Tibial nerve (tissue), 4 donors: Measurements from ENCODE around the gene PADI3. TPM values are rescaled to one million over a fixed set of nuclear protein-coding genes. Genes with fewer than 3 reads are reported as not detected.

ENCODE experiments used
- DNase-seq, 2 donors: peaks; one replicate each; pipeline ENCODE4 v3.0.0-alpha.2; 2019; ENCODE audit warnings: low spot score in 2 of 2
- H3K27ac ChIP-seq, 4 donors: fragments of 200-600 bp; sonication (generic) in 3 of 4; one replicate each; pipeline ENCODE4 v1.5.1; 2017 to 2019; ENCODE audit warnings: mild to moderate bottlenecking in 1 of 4
- H3K27me3 ChIP-seq, 2 donors: fragments of 200-600 bp; sonication (generic) in 1 of 2; one replicate each; pipeline versions ENCODE4 v1.5.1 to v1.6.0; 2017 to 2019
- H3K36me3 ChIP-seq, 3 donors: fragments of 200-600 bp; sonication (generic); one replicate each; pipeline ENCODE4 v1.5.1; 2018 to 2019
- H3K4me1 ChIP-seq, 4 donors: fragments of 200-600 bp; sonication (generic) in 3 of 4; one replicate each; pipeline ENCODE4 v1.5.1; 2017 to 2019
- H3K4me3 ChIP-seq, 4 donors: fragments of 200-600 bp; sonication (generic) in 3 of 4; one replicate each; pipeline ENCODE4 v1.5.1; 2017 to 2019; ENCODE audit warnings: mild to moderate bottlenecking in 1 of 4, moderate library complexity in 1 of 4
- H3K9me3 ChIP-seq, 4 donors: fragments of 200-600 bp; sonication (generic) in 3 of 4; one replicate each; pipeline ENCODE4 v1.5.1; 2017 to 2019
- CTCF ChIP-seq, 5 experiments: fragments of 200-600 bp in 3 of 5; fragments of 450-650 bp in 2 of 5; sonication (generic) in 3 of 5; IDR thresholded peaks; one replicate each; pipeline ENCODE4 v1.5.1; 2016 to 2019; ENCODE audit warnings: antibody characterized with exemption in 5 of 5, mild to moderate bottlenecking in 3 of 5, moderate library complexity in 2 of 5
- EP300 ChIP-seq, 2 donors: sonication (generic); formaldehyde crosslinking; IDR thresholded peaks; one replicate each; pipeline ENCODE4 v1.6.1; 2017; ENCODE audit warnings: antibody characterized with exemption in 2 of 2, mild to moderate bottlenecking in 1 of 2
- POLR2A ChIP-seq, 2 donors: fragments of 450-650 bp; IDR thresholded peaks; one replicate each; pipeline ENCODE4 v1.6.1; 2017; ENCODE audit warnings: antibody characterized with exemption in 2 of 2, mild to moderate bottlenecking in 2 of 2, moderate library complexity in 2 of 2
- WGBS, 2 donors: methylation state at CpG; one replicate each; pipeline ENCODE4 v1.1.5; 2018; 5-methylcytosine and 5-hydroxymethylcytosine counted together
- total RNA-seq, 4 donors: library from RNA; depleted of rRNA; stranded (reverse); fragments of >200 nt; gene quantifications; one replicate each; pipeline ENCODE4 v1.1.0, GENCODE V29; 2016

The PADI3 gene
- total RNA-seq, 4 donors from 2014 or later, result not detected

GRCh38 chr1:17207966-17208418 is 40.9 kb upstream of the PADI3 start:
- H3K27me3 ChIP-seq, result peaks cover 0 to 4% of the 10 kb centered on the region in 2 donors
- WGBS, 2 donors, result 54 to 83% methylated on average over 1 to 2 of the region's 2 CpGs
- no peak overlapping the region for H3K4me3 ChIP-seq
- no peaks in the 10 kb centered on the region for H3K9me3 ChIP-seq
- DNase-seq, result no peak
- no peaks in the 10 kb centered on the region for H3K36me3 ChIP-seq
- peaks cover 0 to 6% (median 0%) of the 10 kb centered on the region in 4 donors for H3K4me1 ChIP-seq
- H3K27ac ChIP-seq, result no peak overlapping the region
- TF ChIP-seq CTCF (IDR thresholded peaks at IDR 0.05) (no peak), EP300 (IDR thresholded peaks at IDR 0.05) (no peak), POLR2A (IDR thresholded peaks at IDR 0.05) (no peak)

DNA sequence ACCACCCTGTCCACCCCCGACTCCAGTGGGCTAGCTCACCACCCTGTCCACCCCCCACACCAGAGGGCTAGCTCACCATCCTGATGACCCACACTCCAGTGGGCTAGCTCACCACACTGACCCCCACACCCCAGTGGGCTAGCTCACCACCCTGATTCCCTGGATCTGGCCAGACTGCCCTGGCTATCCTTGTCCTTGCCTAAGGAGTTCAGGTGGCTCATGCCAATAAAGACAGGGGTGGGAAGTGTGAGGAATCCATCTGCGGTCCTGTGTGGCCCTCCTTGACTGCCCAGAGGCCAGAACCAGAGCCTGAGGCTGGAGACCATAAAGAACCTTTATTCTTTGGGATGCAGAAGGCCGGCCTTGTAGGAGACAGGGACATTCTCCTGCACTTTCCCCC is 40.4 kb upstream of the PADI3 start:
- 67 to 71% methylated on average over 3 of the region's 3 CpGs for WGBS, 2 donors
- H3K4me3 ChIP-seq, result no peak overlapping the region
- no peaks in the 10 kb centered on the region for H3K36me3 ChIP-seq
- TF ChIP-seq POLR2A (IDR thresholded peaks at IDR 0.05), result no peak
- no peak for TF ChIP-seq CTCF (IDR thresholded peaks at IDR 0.05)
- no peak for TF ChIP-seq EP300 (IDR thresholded peaks at IDR 0.05)
- H3K4me1 ChIP-seq, result peaks cover 0 to 7% (median 0%) of the 10 kb centered on the region in 4 donors
- no peak for DNase-seq
- no peak overlapping the region for H3K27ac ChIP-seq
- H3K9me3 ChIP-seq, result no peaks in the 10 kb centered on the region
- H3K27me3 ChIP-seq, result peaks cover 0 to 8% of the 10 kb centered on the region in 2 donors

DNA sequence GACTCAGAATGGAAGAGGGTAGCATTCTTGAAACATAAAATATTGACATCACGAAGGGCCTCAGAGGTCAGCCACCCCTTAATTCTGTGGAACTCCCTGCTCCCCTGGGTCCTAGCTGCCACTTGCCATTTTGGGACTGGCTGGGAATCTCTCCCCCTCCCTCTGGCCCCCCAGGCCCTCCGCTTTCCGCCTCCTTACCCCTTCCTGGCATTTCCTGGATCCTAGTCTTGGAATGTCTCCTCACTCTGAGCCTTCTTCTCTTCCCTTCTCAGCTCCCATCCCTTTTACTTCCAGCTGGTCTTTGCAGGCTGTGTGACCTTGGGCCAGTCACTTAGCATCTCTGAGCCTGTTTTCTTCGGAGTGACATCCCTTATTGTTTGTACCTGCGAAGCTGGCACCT is 39.5 kb upstream of the PADI3 start:
- 53 to 56% methylated on average over 5 of the region's 5 CpGs for WGBS, 2 donors
- H3K27ac ChIP-seq, result no peak overlapping the region
- H3K36me3 ChIP-seq, result no peaks in the 10 kb centered on the region
- no peak for TF ChIP-seq POLR2A (IDR thresholded peaks at IDR 0.05)
- no peak for TF ChIP-seq CTCF (IDR thresholded peaks at IDR 0.05)
- no peak for TF ChIP-seq EP300 (IDR thresholded peaks at IDR 0.05)
- H3K4me3 ChIP-seq, result no peak overlapping the region
- no peaks in the 10 kb centered on the region for H3K9me3 ChIP-seq
- no peak for DNase-seq
- H3K27me3 ChIP-seq, result peaks cover 0 to 16% of the 10 kb centered on the region in 2 donors
- peaks cover 0 to 7% (median 0%) of the 10 kb centered on the region in 4 donors for H3K4me1 ChIP-seq

DNA sequence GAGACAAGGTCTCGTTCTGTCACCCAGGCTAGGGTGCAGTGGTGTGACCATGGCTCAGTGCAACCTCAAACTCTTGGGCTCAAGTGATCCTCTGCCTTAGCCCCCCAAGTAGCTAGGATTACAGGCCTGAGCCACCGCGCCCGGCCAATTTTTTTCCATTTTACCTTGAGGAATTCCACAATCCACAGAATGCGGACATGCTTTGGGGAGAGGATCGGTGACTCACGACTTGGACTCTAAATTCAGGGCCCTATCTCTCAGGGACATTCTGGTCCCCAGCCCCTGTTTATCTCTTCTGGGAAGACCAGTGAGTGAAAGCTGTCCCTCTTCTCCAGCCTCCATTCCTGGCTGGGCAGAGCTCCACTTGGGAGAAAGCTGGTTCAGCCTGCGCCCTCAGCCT is 38.7 kb upstream of the PADI3 start:
- H3K27ac ChIP-seq, result no peak overlapping the region
- DNase-seq, result no peak
- no peaks in the 10 kb centered on the region for H3K9me3 ChIP-seq
- TF ChIP-seq EP300 (IDR thresholded peaks at IDR 0.05) (no peak), CTCF (IDR thresholded peaks at IDR 0.05) (no peak), POLR2A (IDR thresholded peaks at IDR 0.05) (no peak)
- H3K4me3 ChIP-seq, result no peak overlapping the region
- peaks cover 0 to 7% (median 0%) of the 10 kb centered on the region in 4 donors for H3K4me1 ChIP-seq
- no peaks in the 10 kb centered on the region for H3K36me3 ChIP-seq
- WGBS, 2 donors, result 95 to 96% methylated on average over 8 of the region's 8 CpGs
- peaks cover 0 to 23% of the 10 kb centered on the region in 2 donors for H3K27me3 ChIP-seq

- H3K27ac ChIP-seq, result no peak overlapping the region
- no peak overlapping the region for H3K4me3 ChIP-seq
- peaks cover 0 to 7% (median 0%) of the 10 kb centered on the region in 4 donors for H3K4me1 ChIP-seq
- WGBS, 2 donors, result 83 to 91% methylated on average over 5 of the region's 5 CpGs
- TF ChIP-seq CTCF (IDR thresholded peaks at IDR 0.05), result no peak
- TF ChIP-seq POLR2A (IDR thresholded peaks at IDR 0.05), result no peak
- TF ChIP-seq EP300 (IDR thresholded peaks at IDR 0.05), result no peak
- H3K9me3 ChIP-seq, result no peaks in the 10 kb centered on the region
- peaks cover 0 to 23% of the 10 kb centered on the region in 2 donors for H3K27me3 ChIP-seq
- no peaks in the 10 kb centered on the region for H3K36me3 ChIP-seq
- DNase-seq, result no peak
Measured at GRCh38 chr1:17211377-17211776, 37.5 kb upstream of the PADI3 start.
